Measurements from ENCODE around the gene CCL4L2. TPM values are rescaled to one million over a fixed set of nuclear protein-coding genes. Genes with fewer than 3 reads are reported as not detected.

CCL4L2 gene
- total and polyA plus RNA-seq, 2 of the 8 experiments (the other 6 are each of a cell fraction or from before 2014, with no cell fraction given) = not detected

GRCh38 chr17:36193216-36193775 is 17.6 kb upstream of the CCL4L2 start:
- no peak for FAIRE-seq
- H2AK5ac ChIP-seq (ENCODE audit: low read depth, low read length) = no peak overlapping the region
- no peak overlapping the region for H4K91ac ChIP-seq (replicated peaks; ENCODE audit: insufficient read length, low read length)
- ChIA-PET CTCF (ENCODE audit: partially characterized antibody) (interaction anchor here (1.1 to 1.8 kb wide), 4 partner anchors 9 to 268 kb away, joined by 4 to 5 read pairs (median 4); no protein-coding TSS in a partner anchor), POLR2A (ENCODE audit: partially characterized antibody) (interaction anchor here (0.7 to 1.4 kb wide), 2 partner anchors 9 to 345 kb away, joined by 3 read pairs; no protein-coding TSS in a partner anchor)
- H2AFZ ChIP-seq (ENCODE audit: low read length) = no peak overlapping the region
- no peak overlapping the region for H3K4me3 ChIP-seq (ENCODE audit: extremely low read depth in 1 of 4, insufficient read depth in 2 of 4, low read depth in 3 of 4, low read length in 4 of 4)
- H3K4me1 ChIP-seq (replicated peaks in 1 of 4; ENCODE audit: control insufficient read depth in 3 of 4, insufficient read depth in 4 of 4, low read length in 3 of 4) = peaks cover 0 to 5% (median 2%) of the 10 kb centered on the region in 4 experiments; a peak in 2 of 7 replicates
- H2BK12ac ChIP-seq (ENCODE audit: low read depth, low read length) = no peak overlapping the region
- H3K23me2 ChIP-seq (ENCODE audit: low read depth, low read length) = no peaks in the 10 kb centered on the region
- no peaks in the 10 kb centered on the region for H3K36me3 ChIP-seq (ENCODE audit: control insufficient read depth in 2 of 4, insufficient read depth in 4 of 4, low read length in 3 of 4)
- H3K4ac ChIP-seq (replicated peaks; ENCODE audit: insufficient read length, low read depth, low read length) = no peak overlapping the region
- no peak overlapping the region for H3K18ac ChIP-seq (ENCODE audit: extremely low read depth, low read length)
- no peaks in the 10 kb centered on the region for H3K79me2 ChIP-seq (ENCODE audit: control insufficient read depth in 1 of 2, insufficient read depth in 2 of 2, low read length in 2 of 2)
- no peak overlapping the region for H2BK5ac ChIP-seq (ENCODE audit: low read depth, low read length)
- no peak overlapping the region for H2BK120ac ChIP-seq (replicated peaks; ENCODE audit: low read depth, low read length)
- H3K23ac ChIP-seq (ENCODE audit: insufficient read length) = no peak overlapping the region
- H3K4me2 ChIP-seq (ENCODE audit: insufficient read depth in 1 of 2, low read depth in 2 of 2, low read length in 2 of 2) = no peak overlapping the region
- H2BK20ac ChIP-seq (ENCODE audit: low read length) = no peak overlapping the region
- 80% methylated on average over 1 of the region's 1 CpG; no CpG with 5 or more reads in 1 of the 2 experiments for WGBS, 2 experiments (ENCODE audit: extremely low coverage in 1 of 2, insufficient coverage in 1 of 2, insufficient read length in 1 of 2, insufficient replicate concordance in 2 of 2, low coverage in 1 of 2, low lambda C conversion rate in 2 of 2, missing lambda C conversion rate in 1 of 2)
- H3K79me1 ChIP-seq (ENCODE audit: low read depth, low read length) = no peaks in the 10 kb centered on the region
- no peaks in the 10 kb centered on the region for H3K9me3 ChIP-seq (ENCODE audit: insufficient read depth in 2 of 2, low read depth in 1 of 2, low read length in 1 of 2)
- H2BK15ac ChIP-seq (ENCODE audit: low read length) = no peak overlapping the region
- H3K27me3 ChIP-seq (replicated peaks in 1 of 4; ENCODE audit: control insufficient read depth in 3 of 4, extremely low read depth in 1 of 4, insufficient read depth in 3 of 4, low read length in 3 of 4) = peaks cover 0 to 3% (median 2%) of the 10 kb centered on the region in 4 experiments; a peak in 4 of 7 replicates
- no peak for DNase-seq (ENCODE audit: low read depth in 1 of 2, low spot score in 2 of 2)
- no peak overlapping the region for H3K27ac ChIP-seq (ENCODE audit: low read depth, low read length)
- H4K5ac ChIP-seq (ENCODE audit: insufficient read length, low read depth, low read length) = no peak overlapping the region
- no peaks in the 10 kb centered on the region for H4K20me1 ChIP-seq (replicated peaks in 1 of 2; ENCODE audit: control insufficient read depth in 1 of 2, insufficient read depth in 2 of 2, low read length in 2 of 2)
- H4K8ac ChIP-seq (ENCODE audit: extremely low read depth, insufficient read depth, low read length) = no peak overlapping the region
- H3K9ac ChIP-seq (replicated peaks in 1 of 4; ENCODE audit: extremely low read depth in 1 of 4, low read depth in 3 of 4, low read length in 3 of 4) = no peak overlapping the region
- no peak overlapping the region for H3K14ac ChIP-seq (ENCODE audit: insufficient read length)
- no peak overlapping the region for H3K56ac ChIP-seq (replicated peaks; ENCODE audit: insufficient read length, low read depth, low read length)
- TF ChIP-seq USF2 (IDR thresholded peaks at IDR 0.05; ENCODE audit: low read length) (no peak), SP4 (IDR thresholded peaks at IDR 0.05; ENCODE audit: low read length) (no peak), CREB1 (IDR thresholded peaks at IDR 0.05) (no peak), HDAC2 (IDR thresholded peaks at IDR 0.05; ENCODE audit: borderline replicate concordance in 1 of 2, low read depth in 2 of 2, low read length in 2 of 2) (no peak), MAX (IDR thresholded peaks at IDR 0.05) (no peak), TCF12 (IDR thresholded peaks at IDR 0.05; ENCODE audit: low read depth, low read length) (no peak), SUZ12 (IDR thresholded peaks at IDR 0.05; ENCODE audit: low read length) (no peak)

All from H1 (cell line).